Measurements from ENCODE around the gene CEACAM6.

CEACAM6 gene

GRCh38 chr19:41795031-41795461 is 39.7 kb downstream of the CEACAM6 start:
- peak in 7 of 58 donors; percentile 2 to 15 (median 3) for DNase-seq

DNA sequence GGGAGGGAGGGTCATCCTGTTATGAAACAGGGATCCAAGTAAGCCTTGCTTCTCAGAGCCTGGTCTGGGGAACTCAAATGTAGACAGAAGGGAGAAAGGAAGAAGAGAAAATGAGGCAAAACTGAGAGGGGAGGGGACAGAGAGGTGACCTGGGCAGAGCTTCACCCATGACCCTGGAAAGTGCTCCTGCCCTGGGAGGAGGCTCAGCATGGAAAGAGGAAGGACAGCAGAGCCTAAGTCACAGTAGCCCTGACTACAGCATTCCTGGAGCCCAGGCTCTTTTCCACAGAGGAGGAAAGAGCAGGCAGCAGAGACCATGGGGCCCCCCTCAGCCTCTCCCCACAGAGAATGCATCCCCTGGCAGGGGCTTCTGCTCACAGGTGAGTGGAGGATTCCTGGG is 41.0 kb downstream of the CEACAM6 start, which contains the start of gene CEACAM3:
Gene CEACAM3, plus strand, starts transcription at position 226 of the 400 bp plus-strand sequence. Its CDS starts 91 bp downstream, at position 317.
- DNase-seq = no peak

GRCh38 chr19:41796901-41797300 is 41.6 kb downstream of the CEACAM6 start:
- no peak for DNase-seq

GRCh38 chr19:41799444-41800000 is 44.2 kb downstream of the CEACAM6 start:
- DNase-seq = no peak

- DNase-seq = no peak
These were observed 45.7 kb downstream of the CEACAM6 start for GRCh38 chr19:41801031-41801430.

GRCh38 chr19:41801792-41802211 is 46.5 kb downstream of the CEACAM6 start:
- DNase-seq = no peak

DNA sequence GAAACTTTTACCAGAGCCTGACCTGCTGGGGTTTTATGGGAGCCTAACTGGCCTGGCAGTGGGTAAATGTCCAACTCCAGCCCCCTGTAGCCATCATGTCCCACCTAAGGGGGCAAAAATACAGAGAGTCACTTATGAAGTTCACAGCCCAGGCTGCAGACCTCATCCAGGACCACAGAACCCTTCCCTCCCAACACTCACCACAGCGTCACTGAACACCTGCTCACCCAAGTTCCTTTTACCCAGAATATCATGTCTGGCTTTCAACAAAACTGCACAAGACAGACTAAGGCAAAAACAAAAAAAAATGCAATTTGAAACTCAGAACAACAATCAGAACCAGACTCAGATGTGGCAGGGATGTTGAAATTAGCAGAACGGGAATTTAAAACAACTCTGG is 47.4 kb downstream of the CEACAM6 start:
- no peak for DNase-seq

DNA sequence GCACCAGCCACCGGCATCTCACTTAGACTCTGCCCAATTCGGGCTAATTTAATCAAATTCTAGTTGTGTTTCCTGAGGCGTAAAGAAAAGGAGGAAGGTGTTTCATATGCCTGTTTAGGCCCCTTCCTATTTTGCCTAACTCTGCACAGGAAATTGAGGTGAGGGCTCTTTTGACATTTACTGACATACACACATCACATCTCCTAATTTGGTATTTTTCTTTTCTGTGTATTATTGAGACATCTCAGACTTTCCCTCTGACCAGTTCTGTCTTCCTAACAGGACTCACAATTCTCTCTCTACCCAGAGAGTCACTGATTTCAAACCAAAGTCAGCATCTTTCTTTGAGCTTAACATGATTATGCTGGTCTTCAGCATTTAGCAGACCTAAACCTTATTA is 49.0 kb downstream of the CEACAM6 start:
- no peak for DNase-seq

DNA sequence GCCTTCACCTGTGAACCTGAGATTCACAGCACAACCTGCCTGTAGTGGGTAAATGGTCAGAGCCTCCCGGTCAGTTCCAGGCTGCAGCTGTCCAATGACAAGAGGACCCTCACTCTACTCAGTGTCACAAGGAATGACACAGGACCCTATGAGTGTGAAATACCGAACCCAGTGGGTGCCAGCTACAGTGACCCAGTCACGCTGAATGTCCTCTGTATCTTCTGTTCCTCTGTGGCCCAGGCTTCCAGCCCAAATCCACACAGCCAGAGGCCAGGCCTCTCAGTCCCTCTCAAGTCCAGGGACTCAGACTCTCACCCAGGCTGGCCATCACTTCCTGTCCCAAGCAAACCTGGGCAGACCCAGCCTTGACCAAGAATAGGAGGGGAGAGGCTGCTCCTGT is 51.8 kb downstream of the CEACAM6 start:
- no peak for DNase-seq

- peak in 1 of 58 donors; percentile 10 for DNase-seq
These were observed 53.6 kb downstream of the CEACAM6 start for GRCh38 chr19:41808663-41809566.

DNA sequence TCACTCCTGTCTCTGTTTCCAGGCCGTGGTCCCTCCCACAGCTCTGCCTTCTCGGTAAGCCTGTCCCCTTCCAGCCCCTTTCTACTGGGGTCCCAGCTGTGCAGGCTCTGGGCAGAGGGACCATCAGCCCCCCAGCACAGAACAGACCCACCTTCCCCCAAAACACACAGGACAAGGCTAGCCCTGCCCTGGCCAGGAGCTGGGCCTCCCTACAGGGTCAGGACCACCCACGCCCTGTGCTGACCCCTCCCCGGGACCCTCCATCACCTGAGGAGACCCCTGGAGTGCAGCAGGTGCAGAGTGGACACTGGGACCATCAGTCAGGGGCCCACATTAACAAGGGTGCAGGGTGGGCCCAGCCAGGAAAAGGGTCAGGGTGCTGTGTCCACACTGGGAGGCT is 55.0 kb downstream of the CEACAM6 start:
- no peak for DNase-seq

GRCh38 chr19:41811036-41811435 is 55.7 kb downstream of the CEACAM6 start:
- peak in 8 of 58 donors; percentile 2 to 15 (median 4) for DNase-seq

DNA sequence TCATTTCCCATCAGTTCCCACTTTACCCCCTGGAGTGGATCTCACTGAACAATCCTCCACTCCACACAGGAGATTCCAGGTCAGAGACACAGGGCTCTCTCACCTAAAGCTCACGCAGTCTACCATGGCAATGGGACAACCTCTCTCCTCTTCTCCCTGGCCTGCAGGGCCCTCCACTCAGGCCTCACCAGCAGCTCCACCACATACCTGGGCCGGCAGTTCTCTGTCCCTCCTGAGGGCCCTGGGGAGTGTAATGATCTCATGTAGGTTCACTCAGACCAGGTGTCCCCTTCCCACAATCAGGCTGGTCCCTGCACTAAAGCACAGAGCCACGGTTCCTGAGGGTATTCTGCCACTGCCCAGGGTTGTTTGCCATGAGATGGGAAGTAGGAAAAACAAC is 56.7 kb downstream of the CEACAM6 start:
- DNase-seq = no peak

DNA sequence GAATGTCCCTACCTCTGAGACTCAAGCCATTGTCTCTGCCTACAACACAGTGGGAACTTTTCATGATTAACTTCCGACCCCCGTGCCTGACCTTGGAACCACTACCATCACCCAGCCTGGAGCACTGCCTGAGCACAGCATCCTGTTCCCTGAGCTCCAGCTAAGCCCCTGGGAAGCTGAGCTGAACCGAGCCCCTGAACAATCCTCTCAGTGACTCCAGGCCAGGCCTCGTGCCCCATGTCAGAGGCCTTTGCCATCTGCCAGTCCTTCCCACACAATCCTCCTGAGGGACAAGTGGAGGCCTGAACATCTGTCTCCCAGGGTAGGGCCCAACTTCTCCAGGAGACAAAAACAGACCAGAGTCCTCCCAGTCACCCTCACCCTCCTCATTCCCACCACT is 58.6 kb downstream of the CEACAM6 start:
- no peak for DNase-seq

GRCh38 chr19:41815301-41815700 is 60.0 kb downstream of the CEACAM6 start:
- no peak for DNase-seq

DNA sequence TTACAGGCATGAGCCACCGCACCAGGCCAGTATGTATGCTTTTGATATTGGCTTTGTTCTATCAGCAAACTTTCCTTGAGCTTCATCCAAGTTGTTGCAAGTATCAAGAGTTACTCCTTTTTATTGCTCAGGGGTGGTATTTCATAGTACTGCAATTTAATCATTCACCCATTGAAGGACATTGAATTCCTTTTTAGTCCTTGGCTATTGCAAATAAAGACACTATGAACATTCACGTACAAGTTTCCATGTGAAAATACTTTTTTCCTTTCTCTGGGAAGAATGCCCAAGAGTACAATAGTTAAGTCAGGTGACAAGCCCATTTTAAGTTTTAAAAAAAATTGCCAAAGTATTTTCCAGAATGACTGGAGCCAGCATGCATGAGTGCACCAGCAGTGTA is 61.4 kb downstream of the CEACAM6 start:
- no peak for DNase-seq

- DNase-seq = peak in 11 of 58 donors; percentile 2 to 10 (median 3)
These were observed 65.8 kb downstream of the CEACAM6 start for GRCh38 chr19:41821003-41821735.
